A549 (cell line): ENCODE measurements around the gene SMTNL2. TPM values are rescaled to one million over a fixed set of nuclear protein-coding genes. Genes with fewer than 3 reads are reported as not detected.

Experiments used
- ATAC-seq, 2 experiments: fragments of 200-7000 bp in 1 of 2; fragments of >200 bp in 1 of 2; cut with Nextera tagmentation in 1 of 2; cut with Tn5 transposase in 1 of 2; 3 replicates each; pipeline versions ENCODE4 v1.8.0 to v1.9.1; 2018 to 2020; ENCODE audit warnings: mild to moderate bottlenecking in 1 of 2, moderate library complexity in 1 of 2
- CTCF ChIA-PET: fragments of 300-600 bp; sonication (Branson Sonifier 250); formaldehyde crosslinking; extraction: SDS; loops from one replicate; lab custom pipeline; 2021; ENCODE audit warnings: antibody characterized with exemption, inconsistent platforms; lab: Yijun Ruan, JAX
- POLR2A ChIA-PET: fragments of 350-600 bp; formaldehyde crosslinking; extraction: SDS; loops from one replicate; lab custom pipeline; 2021; ENCODE audit warnings: antibody characterized with exemption, inconsistent platforms; lab: Yijun Ruan, JAX
- DNase-seq, 2 experiments: peaks; one replicate each; pipeline versions ENCODE4 v3.0.0 to v3.0.0-alpha.2; 2011 to 2016; ENCODE audit warnings: low read depth in 1 of 2, low spot score in 1 of 2
- FAIRE-seq: peaks from 2 replicates; lab custom pipeline; 2011; peaks lifted over from hg19 to GRCh38; lab: Jason Lieb, UNC
- H3K27ac ChIP-seq, 2 experiments: fragments of >200 bp; sonication (Bioruptor Twin); formaldehyde crosslinking; 3 replicates each; pipeline ENCODE4 v1.5.1; 2016 to 2017
- H3K4me1 ChIP-seq: fragments of >200 bp; sonication (Bioruptor Twin); formaldehyde crosslinking; 3 replicates; pipeline ENCODE4 v1.6.1; 2016
- H3K4me2 ChIP-seq: fragments of >200 bp; sonication (Bioruptor Twin); formaldehyde crosslinking; 3 replicates; pipeline ENCODE4 v1.6.1; 2016
- H3K4me3 ChIP-seq: fragments of >200 bp; sonication (Bioruptor Twin); formaldehyde crosslinking; 3 replicates; pipeline ENCODE4 v1.5.1; 2016
- H3K9me3 ChIP-seq: fragments of >200 bp; sonication (Bioruptor Twin); formaldehyde crosslinking; 3 replicates; pipeline ENCODE4 v1.6.1; 2016
- CBX8 ChIP-seq: fragments of 200-600 bp; sonication (generic); IDR thresholded peaks from 2 replicates; pipeline ENCODE4 v1.6.1; 2016
- CHD2 ChIP-seq: fragments of 150-350 bp; IDR thresholded peaks from 2 replicates; pipeline ENCODE4 v1.6.1; 2014; ENCODE audit warnings: low read length; ENCODE audit not compliant: partially characterized antibody
- EHMT2 ChIP-seq: fragments of 200-600 bp; sonication (generic); IDR thresholded peaks from 2 replicates; pipeline ENCODE4 v1.6.1; 2016; ENCODE audit warnings: antibody characterized with exemption, low read depth, mild to moderate bottlenecking, moderate library complexity
- FOSL2 ChIP-seq, 2 experiments: fragments of 450-650 bp in 1 of 2; fragments of >200 bp in 1 of 2; sonication (Bioruptor Twin) in 1 of 2; formaldehyde crosslinking; IDR thresholded peaks; 2 replicates each; pipeline versions ENCODE4 v1.5.0 to v1.6.1; 2016 to 2020; ENCODE audit warnings: mild to moderate bottlenecking in 1 of 2, moderate library complexity in 1 of 2
- HEYL ChIP-seq: fragments of 250-450 bp; sonication (Bioruptor Pico); IDR thresholded peaks from 2 replicates; pipeline ENCODE4 v1.8.0; 2021; ENCODE audit warnings: mild to moderate bottlenecking, moderate library complexity
- MAZ ChIP-seq: fragments of 150-350 bp; IDR thresholded peaks from 2 replicates; pipeline ENCODE4 v1.6.1; 2014; ENCODE audit warnings: antibody characterized with exemption, low read depth, low read length, borderline replicate concordance
- NFE2L2 ChIP-seq: fragments of 150-350 bp; conservative IDR thresholded peaks from 2 replicates; pipeline ENCODE4 v1.6.1; 2014; ENCODE audit warnings: low read length
- POLR2A ChIP-seq: IDR thresholded peaks from 2 replicates; pipeline ENCODE4 v1.6.1; 2012; ENCODE audit warnings: mild to moderate bottlenecking, low read length
- RARB ChIP-seq: fragments of 250-450 bp; sonication (Bioruptor Pico); IDR thresholded peaks from 2 replicates; pipeline ENCODE4 v1.8.0; 2021; ENCODE audit warnings: mild to moderate bottlenecking, moderate library complexity
- RCOR1 ChIP-seq: fragments of 150-350 bp; IDR thresholded peaks from 2 replicates; pipeline ENCODE4 v1.6.1; 2014; ENCODE audit warnings: antibody characterized with exemption, low read length, low read depth
- SMC3 ChIP-seq: fragments of >200 bp; sonication (Bioruptor Twin); formaldehyde crosslinking; IDR thresholded peaks from 3 replicates; pipeline ENCODE4 v1.6.1; 2018; ENCODE audit warnings: inconsistent platforms
- SREBF2 ChIP-seq: fragments of 450-650 bp; IDR thresholded peaks from 2 replicates; pipeline ENCODE4 v1.6.1; 2014; ENCODE audit warnings: mild to moderate bottlenecking, moderate library complexity
- TFCP2L1 ChIP-seq: fragments of 250-450 bp; sonication (Bioruptor Pico); IDR thresholded peaks from 2 replicates; pipeline ENCODE4 v1.5.0; 2021; ENCODE audit warnings: mild to moderate bottlenecking
- TP53 ChIP-seq: fragments of 250-450 bp; sonication (Bioruptor Pico); IDR thresholded peaks from 2 replicates; pipeline ENCODE4 v1.5.0; 2021; ENCODE audit warnings: mild to moderate bottlenecking, moderate library complexity
- ZSCAN20 ChIP-seq: fragments of 250-450 bp; sonication (Bioruptor Pico); IDR thresholded peaks from 2 replicates; pipeline ENCODE4 v1.8.0; 2022; ENCODE audit warnings: mild to moderate bottlenecking, moderate library complexity
- WGBS: methylation state at CpG from one replicate; pipeline ENCODE4 v1.1.6; 2017; ENCODE audit errors: missing lambda C conversion rate; 5-methylcytosine and 5-hydroxymethylcytosine counted together
- polyA minus RNA-seq: library from RNA; depleted of rRNA, polyadenylated mRNA; stranded (reverse); fragments of >200 nt; gene quantifications from 2 replicates; pipeline ENCODE4 v1.2.3, GENCODE V29; 2011; rRNA and poly(A)+ RNA removed
- polyA plus RNA-seq, 4 experiments: library from polyadenylated mRNA; depleted of rRNA in 3 of 4; stranded (reverse); fragments of >200 nt; fragmentation: RNase III in 1 of 4; extraction: RNeasy Plus Mini Kit Qiagen cat#74134 plus additional on column Dnase treatment in 1 of 4; gene quantifications; 2 replicates in 3 of 4; 3 replicates in 1 of 4; pipeline ENCODE4 v1.2.3, GENCODE V29; 2011 to 2017
- TF ChIP-seq, protein P1 (sequence below): IDR thresholded peaks from 2 replicates; pipeline ENCODE4 v1.6.1; 2012
- TF ChIP-seq, protein P2 (sequence below): fragments of >200 bp; sonication (Bioruptor Twin); formaldehyde crosslinking; IDR thresholded peaks from 3 replicates; pipeline ENCODE4 v1.5.1; 2016
- TF ChIP-seq, protein P3 (sequence below): fragments of >200 bp; sonication (Bioruptor Twin); formaldehyde crosslinking; IDR thresholded peaks from 3 replicates; pipeline ENCODE4 v1.6.1; 2016
- TF ChIP-seq, protein P4 (sequence below): fragments of >200 bp; sonication (Bioruptor Twin); formaldehyde crosslinking; IDR thresholded peaks from 2 replicates; pipeline ENCODE4 v1.6.1; 2016
- TF ChIP-seq, protein P5 (sequence below): fragments of 250-450 bp; sonication (Bioruptor Pico); IDR thresholded peaks from 2 replicates; pipeline ENCODE4 v1.5.0; 2021; ENCODE audit warnings: mild to moderate bottlenecking, moderate library complexity, borderline replicate concordance
- TF ChIP-seq, protein P6 (sequence below): IDR thresholded peaks from 2 replicates; pipeline ENCODE4 v1.6.1; 2012; ENCODE audit warnings: low read depth, borderline replicate concordance

Gene SMTNL2
- 0.05 and 0.07 TPM in 2 replicates for polyA plus RNA-seq (2011; rRNA removed)
- 0.05 and 0.08 TPM in 2 replicates for polyA plus RNA-seq (2012; cell fraction: cytosol; rRNA removed)
- 0.13 and 0.14 TPM in 2 replicates for polyA plus RNA-seq (2012; cell fraction: nucleus; rRNA removed)
- polyA plus RNA-seq (2017; fragmentation: RNase III; extraction: RNeasy Plus Mini Kit Qiagen cat#74134 plus additional on column Dnase treatment) = 0.06 to 0.21 TPM (median 0.10 TPM) in 3 replicates
- polyA minus RNA-seq = 0.08 and 0.15 TPM in 2 replicates

DNA sequence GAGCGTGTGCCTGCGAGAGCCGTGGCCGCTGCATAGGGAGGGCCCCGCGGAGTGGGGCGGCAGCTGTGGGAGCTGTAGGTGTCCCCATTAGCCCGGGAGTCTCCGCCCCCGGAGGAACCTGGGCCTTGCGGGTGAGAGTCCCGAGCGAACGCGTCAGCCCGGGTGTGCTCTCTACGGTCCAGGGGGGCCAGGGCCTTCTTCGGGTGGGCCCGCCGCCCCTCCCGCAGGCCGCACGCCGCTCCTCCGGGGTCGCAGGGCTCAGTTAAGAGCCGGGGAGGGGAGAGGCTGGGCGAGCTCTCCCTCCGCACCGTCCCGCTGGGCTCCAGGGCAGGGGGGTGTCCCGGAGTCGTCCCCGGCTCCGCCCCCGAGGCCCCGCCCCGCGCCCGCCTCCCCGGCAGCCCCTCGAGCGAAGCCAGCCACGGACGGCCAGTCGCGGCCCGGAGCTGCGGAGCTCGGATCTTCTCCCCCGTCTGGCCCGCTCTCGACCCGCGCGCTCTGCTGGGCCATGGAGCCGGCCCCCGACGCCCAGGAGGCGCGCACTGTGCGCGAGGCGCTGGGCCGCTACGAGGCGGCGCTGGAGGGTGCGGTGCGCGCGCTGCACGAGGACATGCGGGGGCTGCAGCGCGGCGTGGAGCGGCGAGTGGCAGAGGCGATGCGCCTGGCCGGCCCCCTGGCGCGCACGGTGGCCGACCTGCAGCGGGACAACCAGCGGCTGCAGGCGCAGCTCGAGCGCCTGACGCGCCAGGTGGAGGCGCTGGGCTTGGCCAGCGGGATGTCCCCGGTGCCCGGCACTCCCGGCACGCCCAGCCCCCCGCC lies at the start of gene SMTNL2:
Gene SMTNL2, plus strand, starts transcription at position 429 of the 816 bp plus-strand sequence. Its CDS starts 77 bp downstream, at position 506.
- DNase-seq (peak in 1 of 2 experiments; percentile 49), ATAC-seq (peak; percentile 35 to 58), FAIRE-seq (no peak)
- POLR2A ChIA-PET = no interaction called here
- H3K4me1 ChIP-seq = peaks cover 7% of the 10 kb centered on the region; the same call in 2 of the 3 replicates
- CTCF ChIA-PET = interaction anchor here (0.9 to 2.6 kb wide), 14 partner anchors 11 to 65 kb away, joined by 3 to 24 read pairs (median 4); no protein-coding TSS in a partner anchor
- H3K9me3 ChIP-seq = no peaks in the 10 kb centered on the region
- H3K4me3 ChIP-seq = peak within 1 kb of the TSS; percentile 49
- H3K27ac ChIP-seq = peak within 1 kb of the TSS; percentile 23 to 70; a peak in 4 of 6 replicates
- H3K4me2 ChIP-seq = peak within 1 kb of the TSS; percentile 95
- WGBS = 5% methylated on average over 35 of the region's 100 CpGs
- no peak for TF ChIP-seq NFE2L2
- TF ChIP-seq, protein P1, sequence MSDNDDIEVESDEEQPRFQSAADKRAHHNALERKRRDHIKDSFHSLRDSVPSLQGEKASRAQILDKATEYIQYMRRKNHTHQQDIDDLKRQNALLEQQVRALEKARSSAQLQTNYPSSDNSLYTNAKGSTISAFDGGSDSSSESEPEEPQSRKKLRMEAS = peak; percentile 55; the same call in 1 of the 2 replicates
- TF ChIP-seq SREBF2 = no peak
- TF ChIP-seq CHD2 = no peak
- TF ChIP-seq RCOR1 = no peak
- no peak for TF ChIP-seq SMC3
- no peak for TF ChIP-seq EHMT2
- TF ChIP-seq MAZ = no peak
- TF ChIP-seq RARB (CRISPR knock-in tag) = no peak
- TF ChIP-seq, protein P2, sequence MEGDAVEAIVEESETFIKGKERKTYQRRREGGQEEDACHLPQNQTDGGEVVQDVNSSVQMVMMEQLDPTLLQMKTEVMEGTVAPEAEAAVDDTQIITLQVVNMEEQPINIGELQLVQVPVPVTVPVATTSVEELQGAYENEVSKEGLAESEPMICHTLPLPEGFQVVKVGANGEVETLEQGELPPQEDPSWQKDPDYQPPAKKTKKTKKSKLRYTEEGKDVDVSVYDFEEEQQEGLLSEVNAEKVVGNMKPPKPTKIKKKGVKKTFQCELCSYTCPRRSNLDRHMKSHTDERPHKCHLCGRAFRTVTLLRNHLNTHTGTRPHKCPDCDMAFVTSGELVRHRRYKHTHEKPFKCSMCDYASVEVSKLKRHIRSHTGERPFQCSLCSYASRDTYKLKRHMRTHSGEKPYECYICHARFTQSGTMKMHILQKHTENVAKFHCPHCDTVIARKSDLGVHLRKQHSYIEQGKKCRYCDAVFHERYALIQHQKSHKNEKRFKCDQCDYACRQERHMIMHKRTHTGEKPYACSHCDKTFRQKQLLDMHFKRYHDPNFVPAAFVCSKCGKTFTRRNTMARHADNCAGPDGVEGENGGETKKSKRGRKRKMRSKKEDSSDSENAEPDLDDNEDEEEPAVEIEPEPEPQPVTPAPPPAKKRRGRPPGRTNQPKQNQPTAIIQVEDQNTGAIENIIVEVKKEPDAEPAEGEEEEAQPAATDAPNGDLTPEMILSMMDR = peak; percentile 9; the same call in 1 of the 3 replicates
- TF ChIP-seq, protein P3, sequence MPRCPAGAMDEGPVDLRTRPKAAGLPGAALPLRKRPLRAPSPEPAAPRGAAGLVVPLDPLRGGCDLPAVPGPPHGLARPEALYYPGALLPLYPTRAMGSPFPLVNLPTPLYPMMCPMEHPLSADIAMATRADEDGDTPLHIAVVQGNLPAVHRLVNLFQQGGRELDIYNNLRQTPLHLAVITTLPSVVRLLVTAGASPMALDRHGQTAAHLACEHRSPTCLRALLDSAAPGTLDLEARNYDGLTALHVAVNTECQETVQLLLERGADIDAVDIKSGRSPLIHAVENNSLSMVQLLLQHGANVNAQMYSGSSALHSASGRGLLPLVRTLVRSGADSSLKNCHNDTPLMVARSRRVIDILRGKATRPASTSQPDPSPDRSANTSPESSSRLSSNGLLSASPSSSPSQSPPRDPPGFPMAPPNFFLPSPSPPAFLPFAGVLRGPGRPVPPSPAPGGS = no peak
- TF ChIP-seq, protein P4, sequence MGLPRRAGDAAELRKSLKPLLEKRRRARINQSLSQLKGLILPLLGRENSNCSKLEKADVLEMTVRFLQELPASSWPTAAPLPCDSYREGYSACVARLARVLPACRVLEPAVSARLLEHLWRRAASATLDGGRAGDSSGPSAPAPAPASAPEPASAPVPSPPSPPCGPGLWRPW = no peak
- no peak for TF ChIP-seq ZSCAN20
- TF ChIP-seq CBX8 = no peak
- TF ChIP-seq, protein P5, sequence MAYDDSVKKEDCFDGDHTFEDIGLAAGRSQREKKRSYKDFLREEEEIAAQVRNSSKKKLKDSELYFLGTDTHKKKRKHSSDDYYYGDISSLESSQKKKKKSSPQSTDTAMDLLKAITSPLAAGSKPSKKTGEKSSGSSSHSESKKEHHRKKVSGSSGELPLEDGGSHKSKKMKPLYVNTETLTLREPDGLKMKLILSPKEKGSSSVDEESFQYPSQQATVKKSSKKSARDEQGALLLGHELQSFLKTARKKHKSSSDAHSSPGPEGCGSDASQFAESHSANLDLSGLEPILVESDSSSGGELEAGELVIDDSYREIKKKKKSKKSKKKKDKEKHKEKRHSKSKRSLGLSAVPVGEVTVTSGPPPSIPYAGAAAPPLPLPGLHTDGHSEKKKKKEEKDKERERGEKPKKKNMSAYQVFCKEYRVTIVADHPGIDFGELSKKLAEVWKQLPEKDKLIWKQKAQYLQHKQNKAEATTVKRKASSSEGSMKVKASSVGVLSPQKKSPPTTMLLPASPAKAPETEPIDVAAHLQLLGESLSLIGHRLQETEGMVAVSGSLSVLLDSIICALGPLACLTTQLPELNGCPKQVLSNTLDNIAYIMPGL (CRISPR knock-in tag) = no peak
- TF ChIP-seq FOSL2 (IDR thresholded peaks at IDR 0.05) = no peak
- no peak for TF ChIP-seq FOSL2 (CRISPR knock-in tag; IDR thresholded peaks at IDR 0.05)
- TF ChIP-seq, protein P6, sequence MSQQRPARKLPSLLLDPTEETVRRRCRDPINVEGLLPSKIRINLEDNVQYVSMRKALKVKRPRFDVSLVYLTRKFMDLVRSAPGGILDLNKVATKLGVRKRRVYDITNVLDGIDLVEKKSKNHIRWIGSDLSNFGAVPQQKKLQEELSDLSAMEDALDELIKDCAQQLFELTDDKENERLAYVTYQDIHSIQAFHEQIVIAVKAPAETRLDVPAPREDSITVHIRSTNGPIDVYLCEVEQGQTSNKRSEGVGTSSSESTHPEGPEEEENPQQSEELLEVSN = peak; percentile 51; the same call in 1 of the 2 replicates
- TF ChIP-seq POLR2A = peak; percentile 24
- TF ChIP-seq HEYL (CRISPR knock-in tag) = no peak
- TF ChIP-seq TFCP2L1 = no peak
- TF ChIP-seq TP53 (CRISPR knock-in tag) = 0 out of 2 replicates have a peak, but pooled peaks have one; percentile 18
